Fibroblast of lung (primary cell): Measurements from ENCODE around the gene GDF2.

Experiments used
- CTCF ChIP-seq, 2 donors: IDR thresholded peaks in 1 of 2; conservative IDR thresholded peaks in 1 of 2; 1 replicate in 1 of 2; 2 replicates in 1 of 2; pipeline ENCODE4 v1.5.1; 2011 to 2012; ENCODE audit warnings: low read length in 2 of 2, control low read depth in 1 of 2, inconsistent platforms in 1 of 2, low read depth in 1 of 2, mild to moderate bottlenecking in 1 of 2
- EZH2 ChIP-seq: IDR thresholded peaks from 2 replicates; pipeline ENCODE4 v1.5.1; 2012; ENCODE audit warnings: low read length, control low read depth, mild to moderate bottlenecking; ENCODE audit errors: missing control alignments

- no peak for TF ChIP-seq EZH2
- no peak for TF ChIP-seq CTCF (conservative IDR thresholded peaks at IDR 0.05 in 1 of 2, IDR thresholded peaks at IDR 0.05 in 1 of 2; ENCODE audit: low read depth in 1 of 2, low read length in 2 of 2)
Measured at GRCh38 chr10:47346581-47347302, 24.5 kb downstream of the GDF2 start.
